ENCODE data around the gene WNT4.

Gene WNT4

GRCh38 chr1:22107126-22107525 lies 35.8 kb downstream of the WNT4 start:
- DNase-seq: no peak

GRCh38 chr1:22105611-22106207 lies 37.2 kb downstream of the WNT4 start:
- peak; percentile 15 for DNase-seq

DNA sequence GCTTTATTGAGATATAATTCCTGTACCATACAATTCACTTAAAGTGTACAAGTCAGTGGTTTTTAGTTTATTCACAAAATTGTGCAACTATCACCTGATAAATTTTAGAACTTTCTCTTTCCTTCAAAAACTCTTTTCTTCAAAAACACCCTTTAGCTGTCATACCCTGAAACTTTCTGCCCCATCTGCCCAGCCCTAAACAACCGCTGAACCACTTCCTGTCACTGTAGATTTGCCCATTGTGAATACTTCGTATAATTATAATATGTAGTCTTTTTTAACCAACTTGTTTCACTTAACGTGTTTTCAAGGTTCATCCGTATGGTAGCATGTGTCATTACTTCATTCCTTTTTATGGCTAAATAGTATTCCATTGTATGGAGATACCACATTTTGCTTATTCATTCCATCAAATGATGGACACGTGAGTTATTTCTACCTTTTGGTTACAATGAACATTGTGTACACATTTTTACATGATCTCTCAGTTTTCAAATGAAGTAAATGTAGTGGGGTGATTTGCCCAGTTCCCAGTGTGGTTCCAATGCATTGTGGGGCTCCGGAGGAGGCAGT lies 37.9 kb downstream of the WNT4 start:
- DNase-seq: peak; percentile 30

GRCh38 chr1:22104094-22104493 lies 38.8 kb downstream of the WNT4 start:
- no peak for DNase-seq

DNA sequence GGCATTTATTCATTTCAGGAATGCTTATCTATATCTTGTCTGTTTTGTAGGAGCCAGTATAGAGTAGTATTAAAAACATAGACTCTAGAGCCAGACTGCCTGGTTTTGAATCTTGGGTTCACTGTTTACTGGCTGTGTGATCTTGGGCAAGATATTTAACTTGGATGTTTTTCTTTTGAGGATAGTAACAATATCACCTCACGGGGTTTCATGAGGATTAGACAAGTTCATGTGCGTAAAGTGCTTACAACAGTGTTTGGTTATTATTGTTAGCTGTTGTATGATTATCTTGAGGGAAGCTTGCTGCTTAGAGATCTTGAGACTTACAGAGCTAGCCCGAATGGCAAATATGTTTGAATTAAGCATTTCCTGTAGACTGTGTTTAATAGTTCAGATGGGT lies 40.2 kb downstream of the WNT4 start:
- no peak for DNase-seq

- DNase-seq: no peak
Measured at GRCh38 chr1:22101995-22102394, 40.9 kb downstream of the WNT4 start.

GRCh38 chr1:22101199-22101598 lies 41.7 kb downstream of the WNT4 start:
- DNase-seq: no peak

DNA sequence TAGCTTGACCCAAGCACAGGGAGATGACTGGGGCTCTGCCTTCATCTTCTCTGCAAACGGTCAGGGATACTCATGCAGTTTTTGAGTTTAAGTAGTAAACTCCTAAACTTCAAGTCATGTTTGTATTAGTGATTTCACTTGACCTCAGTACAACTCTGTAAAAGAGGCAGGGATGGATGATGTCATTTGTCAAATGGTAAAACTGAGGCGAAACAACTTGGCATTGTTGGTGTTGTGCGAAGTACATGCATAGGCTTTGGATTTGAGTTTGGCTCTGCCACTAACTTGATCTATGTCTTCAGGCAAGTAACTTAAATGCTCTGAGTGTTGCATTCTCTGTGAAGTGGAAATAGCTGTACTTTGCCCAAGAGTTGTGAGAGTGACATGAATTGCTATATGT lies 42.7 kb downstream of the WNT4 start:
- no peak for DNase-seq

DNA sequence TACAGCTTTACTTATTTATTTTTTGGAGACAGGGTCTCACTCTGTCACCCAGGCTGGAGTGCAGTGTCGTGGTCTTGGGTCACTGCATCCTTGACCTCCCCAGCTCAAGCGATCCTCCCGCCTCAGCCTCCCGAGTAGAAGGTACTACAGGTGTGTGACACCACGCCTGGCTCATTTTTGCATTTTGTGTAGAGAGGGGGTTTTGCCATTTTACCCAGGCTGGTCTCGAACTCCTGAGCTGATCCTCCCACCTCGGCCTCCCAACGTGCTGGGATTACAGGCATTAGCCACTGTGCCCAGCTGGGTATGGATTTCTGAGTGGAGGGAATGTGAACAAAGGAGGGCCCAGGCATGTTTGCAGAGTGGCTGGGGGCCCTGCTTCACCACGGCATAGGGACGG lies 44.1 kb downstream of the WNT4 start:
- DNase-seq: no peak

GRCh38 chr1:22096463-22096862 lies 46.4 kb downstream of the WNT4 start:
- DNase-seq: no peak

DNA sequence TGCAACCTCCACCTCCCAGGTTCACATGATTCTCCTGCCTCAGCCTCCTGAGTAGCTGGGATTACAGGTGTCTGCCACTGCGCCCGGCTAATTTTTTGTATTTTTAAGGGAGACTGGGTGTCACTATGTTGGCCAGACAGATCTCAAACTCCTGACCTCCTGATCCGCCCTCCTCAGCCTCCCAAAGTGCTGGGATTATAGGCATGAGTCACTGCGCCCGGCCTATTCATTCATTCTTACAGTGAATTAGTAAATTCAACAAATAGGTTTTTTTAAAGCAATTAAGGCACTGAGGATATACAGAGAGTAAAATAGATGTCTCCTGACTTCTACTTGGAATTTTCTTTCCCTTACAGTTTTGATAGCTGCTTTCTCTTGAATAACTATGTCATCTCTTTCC lies 46.9 kb downstream of the WNT4 start:
- no peak for DNase-seq

DNA sequence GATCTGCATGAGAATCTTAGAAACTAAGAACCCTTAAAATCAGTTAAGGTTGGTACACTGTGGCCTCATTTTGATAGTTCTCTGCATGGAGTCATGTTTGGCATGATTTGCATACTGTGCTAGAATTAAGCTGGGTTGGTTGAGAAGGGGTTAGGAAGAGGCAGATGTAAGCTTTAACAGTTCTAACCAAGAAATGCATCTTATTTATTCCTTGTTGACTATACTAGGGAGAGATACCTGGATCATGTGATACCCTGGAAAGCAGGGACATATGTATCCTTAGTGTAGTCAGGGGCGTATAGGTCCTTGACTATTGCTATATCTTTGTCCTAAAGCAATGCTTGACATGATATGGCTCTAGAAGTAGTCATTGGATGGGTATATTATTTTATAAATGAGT lies 49.4 kb downstream of the WNT4 start:
- no peak for DNase-seq

GRCh38 chr1:22092026-22092768 lies 50.7 kb downstream of the WNT4 start:
- peak; percentile 22 for DNase-seq

GRCh38 chr1:22090867-22091266 lies 52.0 kb downstream of the WNT4 start:
- DNase-seq: no peak

DNA sequence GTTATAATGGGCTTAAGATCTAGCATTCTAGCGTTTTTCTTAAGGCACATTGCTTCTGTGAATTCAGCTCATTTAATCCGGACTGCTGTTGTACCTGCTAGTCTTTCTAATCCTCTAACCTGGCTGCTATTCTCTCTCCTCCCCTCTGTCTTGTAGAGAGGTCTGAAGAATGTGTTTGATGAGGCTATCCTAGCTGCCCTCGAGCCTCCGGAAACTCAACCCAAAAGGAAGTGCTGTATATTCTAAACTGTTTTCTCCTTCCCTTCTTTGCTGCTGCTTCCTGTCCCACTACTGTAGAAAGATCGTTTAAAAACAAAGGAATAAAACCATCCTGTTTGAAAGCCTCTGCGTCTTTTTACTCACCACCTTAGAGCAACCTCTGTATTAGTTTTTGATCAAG lies 53.1 kb downstream of the WNT4 start:
- DNase-seq: no peak

DNA sequence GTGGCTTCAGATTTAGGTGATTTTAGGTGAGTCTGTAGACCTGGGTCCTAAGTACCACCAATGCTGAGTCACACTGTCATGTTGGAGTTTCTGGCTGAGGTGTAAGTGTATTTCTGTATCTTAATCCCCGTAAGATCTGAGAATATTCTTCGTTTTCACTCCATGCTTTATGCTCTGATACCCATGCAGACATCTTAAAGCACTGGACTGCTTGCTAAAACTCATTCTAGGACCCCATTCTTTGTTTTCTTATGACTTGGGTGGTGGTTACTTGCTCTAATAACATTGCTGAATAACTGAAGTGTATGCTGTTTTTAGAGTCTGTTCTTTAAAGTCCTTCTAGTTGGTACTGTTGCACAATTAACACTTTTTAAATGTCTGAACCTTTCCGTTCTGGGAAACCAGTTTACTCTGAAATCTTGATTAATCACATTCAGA lies 53.7 kb downstream of the WNT4 start:
- no peak for DNase-seq

GRCh38 chr1:22088331-22088730 lies 54.6 kb downstream of the WNT4 start:
- DNase-seq: no peak

- DNase-seq: no peak
Measured at GRCh38 chr1:22080191-22080590, 62.7 kb downstream of the WNT4 start.

GRCh38 chr1:22078133-22078532 lies 64.8 kb downstream of the WNT4 start:
- DNase-seq: no peak

GRCh38 chr1:22077728-22078127 lies 65.2 kb downstream of the WNT4 start:
- DNase-seq: no peak

GRCh38 chr1:22076346-22076745 lies 66.6 kb downstream of the WNT4 start:
- DNase-seq: no peak

DNA sequence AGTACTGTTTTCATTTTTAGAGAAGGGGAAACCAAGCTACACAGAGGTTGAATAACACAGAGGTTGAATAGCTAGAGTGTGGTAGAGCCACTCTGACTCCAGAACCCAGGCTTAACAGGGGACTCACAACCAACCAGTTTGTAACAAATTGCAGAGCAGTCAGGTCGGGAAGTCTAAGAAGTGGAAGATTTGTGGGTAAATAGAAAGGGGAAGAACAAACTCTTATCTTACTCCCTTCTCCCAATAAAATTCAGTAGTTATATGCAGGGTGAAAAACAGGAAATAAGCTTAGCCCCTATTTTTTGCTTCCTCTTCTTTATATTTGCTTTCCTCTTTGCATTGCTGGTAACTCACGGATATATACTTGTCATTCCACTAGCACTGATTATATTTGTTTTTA lies 67.2 kb downstream of the WNT4 start:
- DNase-seq: no peak

DNA sequence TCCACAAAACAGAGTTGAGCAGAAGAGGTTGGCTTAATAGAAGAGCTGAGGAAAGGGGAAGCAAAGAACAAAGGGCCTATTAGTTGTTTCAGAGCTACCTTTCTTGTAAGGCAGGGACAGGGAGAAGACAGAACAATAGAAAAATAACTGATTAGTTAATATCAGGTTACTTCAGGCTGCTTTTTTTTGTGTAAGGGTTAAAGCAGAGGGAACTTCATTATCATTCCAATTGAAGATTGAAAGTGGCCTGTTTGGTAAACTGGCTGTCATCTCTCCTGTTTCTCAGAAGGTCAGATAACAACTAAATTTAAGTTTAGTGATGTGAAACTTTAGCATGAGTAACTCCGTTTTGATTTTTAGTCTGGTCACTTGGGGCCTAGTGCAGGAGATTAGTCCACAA lies 68.1 kb downstream of the WNT4 start:
- no peak for DNase-seq

DNA sequence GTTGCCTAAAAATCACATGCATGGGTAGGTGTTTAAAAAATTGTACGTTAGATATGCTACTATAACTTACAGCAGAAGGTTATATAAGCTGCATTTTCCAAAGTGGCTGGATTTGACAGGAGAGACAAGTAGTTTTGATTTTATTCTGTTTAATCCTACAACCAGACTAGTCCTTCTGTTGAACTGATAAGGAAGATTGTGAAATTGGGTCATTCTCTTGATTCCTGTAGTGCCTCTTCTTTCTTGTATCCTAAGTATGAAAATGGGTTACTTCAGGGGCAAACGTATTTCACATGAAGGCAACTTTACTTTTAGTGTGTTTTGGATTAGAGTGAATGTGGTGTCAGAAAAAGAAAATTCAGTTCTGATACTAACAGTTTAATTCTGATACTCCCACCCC lies 71.4 kb downstream of the WNT4 start:
- DNase-seq: no peak
